GM18526 (cell line): ENCODE results near the gene APMAP.

Source experiments
- POLR2A ChIP-seq: IDR thresholded peaks from 3 replicates; pipeline ENCODE4 v1.6.1; 2011; ENCODE audit not compliant: insufficient read length; ENCODE audit errors: extremely low read depth

Gene APMAP

DNA sequence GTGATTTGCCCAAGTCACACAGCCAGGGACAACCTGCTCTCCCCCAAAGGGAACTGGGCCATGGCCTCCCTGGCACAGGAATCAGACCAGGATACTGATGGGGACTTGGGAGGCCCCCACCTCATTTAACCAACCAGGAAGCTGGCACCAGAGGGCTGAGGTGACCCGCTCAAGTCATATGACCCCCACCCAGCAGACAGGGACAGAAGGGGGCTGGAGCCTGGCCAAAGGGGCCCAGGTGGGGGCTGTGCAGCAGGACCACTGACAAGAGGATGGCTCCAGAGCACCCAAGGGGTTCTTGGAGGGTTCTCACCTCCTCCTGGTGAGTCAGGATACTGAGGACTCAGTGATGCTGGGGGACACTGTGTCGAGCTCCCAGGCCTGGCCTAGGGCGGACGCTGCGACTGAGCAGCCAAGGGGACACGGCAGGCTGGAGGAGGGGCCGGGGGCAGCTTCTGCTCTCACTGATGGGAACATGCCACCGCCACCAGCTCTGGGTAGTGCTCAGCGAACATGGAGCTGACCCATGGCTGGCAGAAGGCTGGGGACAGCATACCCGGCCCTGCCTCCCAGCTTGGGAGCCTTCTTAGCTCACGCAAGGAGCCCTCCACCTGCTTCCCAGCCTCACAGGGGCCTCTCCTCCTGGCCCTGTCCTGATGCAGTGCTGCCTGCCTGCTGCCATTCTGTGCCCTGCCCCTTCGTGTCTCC lies 42.3 kb downstream of the APMAP start:
- no peak for TF ChIP-seq POLR2A

DNA sequence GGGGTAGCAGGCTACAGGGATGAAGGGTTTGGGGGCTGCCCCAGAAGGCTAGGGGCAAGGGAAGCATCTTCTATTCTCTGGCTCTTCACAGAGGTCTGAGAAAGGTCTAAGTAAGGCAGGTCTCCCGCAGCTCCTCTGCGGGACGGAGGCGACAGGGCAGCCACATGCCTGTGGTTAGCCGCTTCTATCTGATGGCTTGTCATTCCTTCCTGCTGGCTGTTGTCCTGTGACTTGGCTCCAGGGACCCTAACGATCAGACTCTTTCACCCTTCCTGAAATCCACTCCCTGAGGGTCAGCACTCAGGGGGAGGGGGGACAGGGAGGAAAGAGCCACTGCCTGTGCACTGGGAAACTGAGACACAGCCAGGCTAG lies 42.8 kb downstream of the APMAP start:
- no peak for TF ChIP-seq POLR2A

- TF ChIP-seq POLR2A = no peak
Observed at GRCh38 chr20:24948939-24949679, 43.4 kb downstream of the APMAP start, which contains the start of gene CST7. Gene CST7 (plus strand): TSS chr20:24949269. CDS start chr20:24949506, 237 bp downstream.

DNA sequence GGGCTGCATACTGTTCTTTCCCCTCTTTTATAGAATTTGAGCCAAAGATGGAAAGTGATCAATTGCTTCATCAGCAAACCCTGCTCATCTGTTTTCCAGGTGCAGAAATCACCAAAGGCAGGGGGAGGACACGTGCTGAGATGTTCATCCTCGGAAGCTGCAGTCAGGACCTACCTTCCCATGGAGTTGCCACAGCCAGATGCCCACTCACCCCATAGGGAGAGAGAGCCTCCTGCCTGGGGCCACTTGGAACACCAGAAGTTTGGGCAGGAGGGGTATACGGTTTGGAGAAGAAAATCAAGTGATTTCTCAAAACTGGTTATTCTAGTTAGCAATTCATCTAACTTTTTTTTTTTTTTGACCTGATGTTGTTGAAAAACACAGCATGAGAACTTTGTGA lies 48.8 kb downstream of the APMAP start:
- TF ChIP-seq POLR2A = no peak

DNA sequence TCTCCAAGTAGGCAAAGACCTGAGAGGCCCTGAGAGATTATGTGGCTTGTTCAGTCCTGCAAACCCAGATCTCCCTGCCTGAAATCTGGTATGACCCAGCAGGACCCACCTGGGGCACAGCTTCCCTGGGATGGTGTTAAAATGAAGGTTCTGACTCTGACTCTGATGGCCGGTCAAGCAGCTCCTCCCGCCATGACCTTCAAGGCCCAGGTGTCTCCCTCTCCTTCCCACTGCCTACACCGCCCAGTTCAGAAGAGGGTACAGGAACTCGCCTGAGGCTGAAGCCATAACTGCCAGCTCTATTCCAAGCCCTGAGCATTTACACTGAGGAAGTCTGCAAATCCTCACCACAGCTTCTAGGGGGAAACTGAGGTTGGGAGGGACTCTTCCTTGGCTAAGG lies 49.4 kb downstream of the APMAP start:
- no peak for TF ChIP-seq POLR2A

GRCh38 chr20:24942679-24943078 lies 49.9 kb downstream of the APMAP start:
- no peak for TF ChIP-seq POLR2A

DNA sequence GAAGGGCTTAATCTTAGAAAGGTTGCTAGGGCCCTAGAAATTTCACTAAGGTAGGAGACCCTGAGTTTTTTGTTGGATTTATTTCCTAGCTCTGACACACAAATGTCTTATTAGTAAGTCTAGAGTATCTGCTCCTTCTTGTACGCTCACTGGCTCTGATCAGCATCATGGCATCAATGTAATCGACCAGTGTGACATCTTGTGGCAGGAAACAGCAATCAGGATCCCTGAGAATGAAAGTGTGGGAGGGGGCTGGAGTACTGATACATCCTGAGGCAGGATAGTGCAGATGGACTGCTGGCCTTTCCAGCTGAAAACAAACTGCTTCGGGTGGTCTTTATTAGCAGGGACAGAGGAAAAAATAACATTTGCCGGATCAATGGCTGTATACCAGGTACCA lies 53.5 kb downstream of the APMAP start:
- TF ChIP-seq POLR2A = no peak

DNA sequence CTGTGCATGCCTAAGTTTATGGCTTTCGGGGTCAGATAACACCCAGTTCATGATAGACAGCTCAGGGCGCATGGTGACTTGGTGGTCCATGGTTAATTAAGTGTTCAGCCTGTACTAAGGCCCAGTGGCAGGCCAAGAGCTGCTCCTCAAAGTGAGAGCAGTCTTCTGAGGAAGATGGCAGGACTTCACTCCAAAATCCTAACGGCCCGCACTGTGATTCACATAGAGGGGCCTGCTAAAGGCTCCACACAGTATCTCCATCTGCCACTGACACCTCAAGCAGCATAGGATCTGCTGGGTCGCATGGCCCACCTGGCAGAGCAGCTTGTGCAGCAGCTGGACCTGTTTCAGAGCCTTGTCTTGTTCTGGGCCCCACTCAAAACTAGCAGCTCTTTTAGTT lies 54.1 kb downstream of the APMAP start:
- no peak for TF ChIP-seq POLR2A

DNA sequence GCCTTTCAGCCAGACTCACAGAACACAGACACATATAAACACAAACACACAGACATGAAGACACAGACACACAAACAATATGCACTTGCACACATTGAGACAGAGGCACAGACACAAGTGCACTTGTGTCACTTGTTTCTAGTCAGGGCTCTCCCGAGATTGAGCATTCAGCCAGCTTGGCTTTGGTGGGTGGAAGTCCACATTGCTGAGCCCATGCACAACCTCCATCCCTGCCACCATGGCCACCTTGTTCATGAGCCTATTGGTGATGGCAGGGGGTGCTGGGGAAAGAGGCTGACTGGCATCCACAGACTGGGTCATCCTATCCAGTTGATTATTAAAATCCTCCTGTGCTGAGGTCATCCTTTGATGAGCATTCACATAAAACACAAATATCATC lies 55.0 kb downstream of the APMAP start:
- no peak for TF ChIP-seq POLR2A

GRCh38 chr20:24936526-24937407 lies 55.8 kb downstream of the APMAP start:
- no peak for TF ChIP-seq POLR2A

GRCh38 chr20:24935766-24936525 lies 56.6 kb downstream of the APMAP start:
- TF ChIP-seq POLR2A = no peak

DNA sequence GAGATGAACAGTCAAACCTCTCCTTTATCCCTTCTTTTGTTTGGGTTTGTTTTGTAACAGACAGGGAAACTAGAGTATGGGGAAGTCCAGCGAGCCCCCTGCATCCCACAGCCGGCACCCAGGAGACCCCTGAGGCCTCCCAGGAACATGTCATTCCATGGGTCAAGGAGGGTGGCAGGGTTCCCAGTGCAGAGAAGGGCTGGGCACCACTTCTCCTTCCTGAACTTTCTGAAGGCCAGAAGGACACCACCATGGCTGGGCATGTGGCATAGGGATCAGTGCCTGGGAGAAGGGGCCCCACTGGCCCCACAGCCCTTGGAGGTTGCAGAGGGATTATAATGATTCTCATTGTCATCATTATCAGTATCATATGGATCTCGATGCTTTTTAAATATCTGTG lies 57.4 kb downstream of the APMAP start:
- TF ChIP-seq POLR2A = no peak

DNA sequence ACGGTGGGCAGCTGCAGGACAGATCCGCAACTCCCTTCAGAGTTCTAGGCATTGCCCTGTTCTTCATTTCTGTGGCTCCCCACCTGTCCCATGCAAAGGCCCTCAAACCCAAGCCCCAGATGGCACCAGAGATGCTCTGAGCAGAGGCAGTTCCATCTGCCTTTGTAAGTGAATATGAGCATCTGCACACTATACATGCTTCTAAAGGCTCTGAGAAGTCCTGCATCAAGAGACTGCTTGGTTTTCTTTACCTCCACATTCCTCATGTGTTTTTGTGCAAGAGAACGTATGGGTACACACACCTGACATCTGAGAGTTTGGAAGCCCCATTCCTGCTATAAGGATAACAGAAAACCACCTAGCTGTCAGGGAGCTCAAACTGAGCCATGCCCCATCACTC lies 57.8 kb downstream of the APMAP start:
- no peak for TF ChIP-seq POLR2A

DNA sequence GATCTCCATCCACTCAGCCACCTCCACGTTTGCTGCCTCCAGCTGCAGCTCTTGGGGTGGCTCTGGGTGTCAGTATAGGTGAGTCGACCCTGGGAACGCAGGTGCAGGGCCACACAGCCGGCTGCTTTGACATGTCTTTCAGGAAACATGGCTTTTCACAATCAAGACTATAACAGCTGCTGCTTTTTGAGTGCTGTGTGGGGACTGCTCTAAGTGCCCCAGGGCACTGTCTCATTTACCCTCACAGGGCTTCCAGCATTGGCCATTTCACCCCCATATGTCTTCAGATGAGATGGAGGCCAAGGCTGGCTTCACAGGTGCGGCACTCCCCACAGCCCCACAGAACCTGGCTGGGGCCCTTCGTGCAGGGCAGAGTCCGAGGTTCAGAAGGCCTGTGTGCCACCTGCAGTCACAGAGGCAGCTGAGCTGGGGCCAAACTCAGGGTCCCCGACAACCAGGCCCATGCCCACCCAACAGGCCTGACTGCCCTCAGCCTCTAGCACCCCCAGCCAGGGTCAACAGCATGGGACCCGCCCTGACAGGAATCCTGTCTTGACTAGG lies 58.4 kb downstream of the APMAP start:
- no peak for TF ChIP-seq POLR2A
